Panc1 (cell line): ENCODE data around the gene ZNF578. TPM values are rescaled to one million over a fixed set of nuclear protein-coding genes. Genes with fewer than 3 reads are reported as not detected.

Experiments
- ATAC-seq: fragments of 200-7000 bp; cut with Tn5 transposase; 2 replicates; pipeline ENCODE4 v1.9.1; 2020; ENCODE audit warnings: mild to moderate bottlenecking, moderate library complexity
- BruUV-seq: library from RNA; stranded (reverse); fragments of 400-500 nt; replicated peaks from 2 replicates; lab custom pipeline; 2021; lab: Mats Ljungman, UMichigan
- CTCF ChIA-PET: fragments of 300-600 bp; sonication (Branson Sonifier 250); formaldehyde crosslinking; loops from one replicate; lab custom pipeline; 2022; ENCODE audit warnings: antibody characterized with exemption; lab: Charles Lee
- POLR2A ChIA-PET: fragments of 300-600 bp; sonication (Branson Sonifier 250); formaldehyde crosslinking; loops from one replicate; lab custom pipeline; 2022; ENCODE audit warnings: antibody characterized with exemption; lab: Charles Lee
- DNase-seq: peaks from one replicate; pipeline ENCODE4 v3.0.0-alpha.2; 2010; ENCODE audit warnings: low read depth, low spot score
- H3K27ac ChIP-seq: 2 replicates; pipeline ENCODE4 v1.5.1; 2011; ENCODE audit warnings: mild to moderate bottlenecking, low read length, inconsistent platforms
- H3K27me3 ChIP-seq: fragments of 200-500 bp; sonication (Bioruptor generic); 2 replicates; pipeline ENCODE4 v1.6.0; 2014; ENCODE audit warnings: low read length, inconsistent platforms; ENCODE audit not compliant: control insufficient read depth, insufficient read depth
- H3K36me3 ChIP-seq: fragments of 200-500 bp; sonication (Bioruptor generic); 2 replicates; pipeline ENCODE4 v1.5.1; 2014; ENCODE audit warnings: inconsistent platforms, mild to moderate bottlenecking, low read length, moderate library complexity; ENCODE audit not compliant: control insufficient read depth, insufficient read depth
- H3K4me1 ChIP-seq: 2 replicates; pipeline ENCODE4 v1.5.1; 2011; ENCODE audit warnings: inconsistent platforms, mild to moderate bottlenecking, low read length, moderate library complexity; ENCODE audit not compliant: control insufficient read depth, insufficient read depth
- H3K4me3 ChIP-seq, 2 experiments: 2 replicates each; pipeline ENCODE4 v1.5.1; 2011 to 2012; ENCODE audit warnings: low read depth in 2 of 2, low read length in 2 of 2, mild to moderate bottlenecking in 2 of 2, inconsistent platforms in 1 of 2, moderate library complexity in 1 of 2
- H3K9me3 ChIP-seq: fragments of 200-500 bp; sonication (Bioruptor generic); 2 replicates; pipeline ENCODE4 v1.5.1; 2014; ENCODE audit warnings: low read depth, mild to moderate bottlenecking, inconsistent platforms, low read length, moderate library complexity; ENCODE audit not compliant: control insufficient read depth, insufficient read depth
- CTCF ChIP-seq: fragments of 450-650 bp; IDR thresholded peaks from 2 replicates; pipeline ENCODE4 v1.5.1; 2017; ENCODE audit warnings: mild to moderate bottlenecking
- POLR2AphosphoS5 ChIP-seq: IDR thresholded peaks from 2 replicates; pipeline ENCODE4 v1.6.1; 2012; ENCODE audit warnings: mild to moderate bottlenecking, low read depth, low read length, moderate library complexity
- REST ChIP-seq, 2 experiments: IDR thresholded peaks; 2 replicates each; pipeline ENCODE4 v1.6.1; 2011 to 2012; ENCODE audit warnings: low read depth in 2 of 2, control low read depth in 1 of 2, low read length in 1 of 2, mild to moderate bottlenecking in 1 of 2, moderate library complexity in 1 of 2; ENCODE audit not compliant: insufficient read depth in 1 of 2
- SIN3A ChIP-seq: IDR thresholded peaks from 2 replicates; pipeline ENCODE4 v1.6.1; 2012; ENCODE audit warnings: low read depth, mild to moderate bottlenecking, low read length, moderate library complexity, borderline replicate concordance; ENCODE audit not compliant: insufficient read depth
- TCF7L2 ChIP-seq: IDR thresholded peaks from 2 replicates; pipeline ENCODE4 v1.6.1; 2011; ENCODE audit warnings: mild to moderate bottlenecking, low read depth, low read length, inconsistent platforms
- in situ Hi-C: cut with HindIII; loops from 2 replicates; pipeline ENCODE4 v1.10.0; 2016; ENCODE audit warnings: low sequenced_read_pairs, low pct_unique_long_range_greater_than_20kb
- intact Hi-C: fragments of 100-400 bp; cut with micrococcal nuclease; formaldehyde crosslinking; loops from one replicate; pipeline ENCODE4 v1.10.0; 2022; ENCODE audit not compliant: unreplicated experiment
- total RNA-seq: library from RNA; stranded (reverse); gene quantifications from one replicate; pipeline ENCODE4 v1.2.1, GENCODE V29; 2021; ENCODE audit not compliant: unreplicated experiment

The ZNF578 gene
- total RNA-seq, 1 experiment from 2014 or later: not detected

GRCh38 chr19:52451241-52451640 lies 2.1 kb upstream of the ZNF578 start:
- in situ Hi-C loops: no loop called here
- POLR2A ChIA-PET: no interaction called here
- CTCF ChIA-PET: no interaction called here
- Histone ChIP-seq H3K36me3 (no peaks in the 10 kb centered on the region), H3K27me3 (no peaks in the 10 kb centered on the region), H3K9me3 (peaks cover 8% of the 10 kb centered on the region; the same call in 1 of the 2 replicates), H3K27ac (no peak overlapping the region), H3K4me3 (no peak overlapping the region), H3K4me1 (no peaks in the 10 kb centered on the region)
- no peak for DNase-seq
- ATAC-seq: no peak
- intact Hi-C loops: no loop called here
- BruUV-seq: no TSS peak
- TF ChIP-seq TCF7L2: no peak
- no peak for TF ChIP-seq POLR2AphosphoS5

GRCh38 chr19:52464798-52465470 lies 11.6 kb downstream of the ZNF578 start:
- Histone ChIP-seq H3K4me3 (no peak overlapping the region), H3K36me3 (no peaks in the 10 kb centered on the region), H3K9me3 (peaks cover 24% of the 10 kb centered on the region), H3K27me3 (no peaks in the 10 kb centered on the region), H3K27ac (no peak overlapping the region), H3K4me1 (no peaks in the 10 kb centered on the region)
- no TSS peak for BruUV-seq
- POLR2A ChIA-PET: no interaction called here
- no peak for DNase-seq
- CTCF ChIA-PET: no interaction called here
- in situ Hi-C loops (no loop called here), intact Hi-C loops (no loop called here)
- TF ChIP-seq REST (IDR thresholded peaks at IDR 0.05; ENCODE audit: insufficient read depth in 1 of 2, low read depth in 2 of 2, low read length in 1 of 2) (no peak), CTCF (peak; percentile 15)
- no peak for ATAC-seq

- Histone ChIP-seq H3K4me1 (no peaks in the 10 kb centered on the region), H3K9me3 (peaks cover 31% of the 10 kb centered on the region), H3K27ac (no peak overlapping the region), H3K36me3 (no peaks in the 10 kb centered on the region), H3K27me3 (no peaks in the 10 kb centered on the region), H3K4me3 (no peak overlapping the region)
- POLR2A ChIA-PET: no interaction called here
- BruUV-seq: no TSS peak
- TF ChIP-seq SIN3A (no peak), POLR2AphosphoS5 (no peak), REST (IDR thresholded peaks at IDR 0.05; ENCODE audit: insufficient read depth in 1 of 2, low read depth in 2 of 2, low read length in 1 of 2) (no peak), TCF7L2 (no peak), CTCF (no peak)
- ATAC-seq: no peak
- intact Hi-C loops: no loop called here
- CTCF ChIA-PET: no interaction called here
- in situ Hi-C loops: no loop called here
- no peak for DNase-seq
Measured at GRCh38 chr19:52473655-52474350, 20.4 kb downstream of the ZNF578 start.
